SK-N-SH (cell line): ENCODE results near the gene WFDC2. TPM values are rescaled to one million over a fixed set of nuclear protein-coding genes. Genes with fewer than 3 reads are reported as not detected.
A peak's percentile ranks its signal among the peaks of the same experiment; 100 is the strongest.

Experiments
- CTCF ChIA-PET: fragments of 300-600, 350-600 bp; formaldehyde crosslinking; extraction: SDS; loops from one replicate; lab custom pipeline; 2021; lab: Yijun Ruan, JAX
- POLR2A ChIA-PET: fragments of 350-600 bp; sonication (Branson Sonifier 250); formaldehyde crosslinking; extraction: SDS; loops from one replicate; lab custom pipeline; 2020; ENCODE audit warnings: antibody characterized with exemption, inconsistent platforms; lab: Yijun Ruan, JAX
- DNase-seq: peaks from one replicate; pipeline ENCODE4 v3.0.0; 2012
- H2AFZ ChIP-seq: fragments of 200-600 bp; sonication (generic); 2 replicates; pipeline ENCODE4 v1.8.1; 2016; ENCODE audit warnings: antibody characterized with exemption, mild to moderate bottlenecking, low read depth
- H3F3A ChIP-seq: fragments of 200-600 bp; sonication (generic); replicated peaks from 2 replicates; pipeline ENCODE3; 2016; ENCODE audit warnings: antibody characterized with exemption, mild to moderate bottlenecking; ENCODE audit not compliant: insufficient read depth
- H3K27ac ChIP-seq, 2 experiments: fragments of 200-500 bp in 1 of 2; fragments of 200-600 bp in 1 of 2; sonication (Bioruptor generic) in 1 of 2; sonication (generic), shearing (Covaris generic) in 1 of 2; 2 replicates each; pipeline versions ENCODE4 v1.5.1 to v1.6.1; 2014 to 2016; ENCODE audit warnings: low read depth in 2 of 2, inconsistent platforms in 1 of 2, low read length in 1 of 2, mild to moderate bottlenecking in 1 of 2, mixed read lengths in 1 of 2
- H3K27me3 ChIP-seq: fragments of 200-600 bp; sonication (generic), shearing (Covaris generic); 2 replicates; pipeline ENCODE4 v1.6.1; 2016; ENCODE audit warnings: mixed run types; ENCODE audit not compliant: insufficient read depth
- H3K36me3 ChIP-seq, 2 experiments: fragments of 200-500 bp in 1 of 2; fragments of 200-600 bp in 1 of 2; sonication (Bioruptor generic) in 1 of 2; sonication (generic) in 1 of 2; replicated peaks in 1 of 2; 2 replicates each; pipeline versions ENCODE3 to v1.5.1; 2014 to 2016; ENCODE audit warnings: low read length in 1 of 2, mild to moderate bottlenecking in 1 of 2; ENCODE audit not compliant: insufficient read depth in 2 of 2, control insufficient read depth in 1 of 2
- H3K4me1 ChIP-seq, 2 experiments: fragments of 200-500 bp in 1 of 2; fragments of 200-600 bp in 1 of 2; sonication (Bioruptor generic) in 1 of 2; sonication (generic), shearing (Covaris generic) in 1 of 2; 2 replicates each; pipeline versions ENCODE4 v1.5.1 to v1.6.1; 2014 to 2016; ENCODE audit warnings: low read depth in 1 of 2, low read length in 1 of 2, mixed run types in 1 of 2; ENCODE audit not compliant: insufficient read depth in 2 of 2, control insufficient read depth in 1 of 2
- H3K4me2 ChIP-seq: fragments of 200-600 bp; sonication (generic), shearing (Covaris generic); 2 replicates; pipeline ENCODE4 v1.6.1; 2017; ENCODE audit warnings: mixed run types
- H3K4me3 ChIP-seq, 2 experiments: fragments of 200-500 bp in 1 of 2; fragments of 200-600 bp in 1 of 2; sonication (Bioruptor generic) in 1 of 2; sonication (generic), shearing (Covaris generic) in 1 of 2; 2 replicates each; pipeline versions ENCODE4 v1.5.1 to v1.8.1; 2014 to 2016; ENCODE audit warnings: low read depth in 2 of 2, inconsistent platforms in 1 of 2, low read length in 1 of 2, mild to moderate bottlenecking in 1 of 2, mixed read lengths in 1 of 2, moderate library complexity in 1 of 2
- H3K79me2 ChIP-seq: fragments of 200-600 bp; sonication (generic); 2 replicates; pipeline ENCODE4 v1.8.1; 2017; ENCODE audit warnings: mild to moderate bottlenecking; ENCODE audit not compliant: insufficient read depth
- H3K9ac ChIP-seq: fragments of 200-600 bp; sonication (generic); 2 replicates; pipeline ENCODE4 v1.6.1; 2017; ENCODE audit warnings: mixed run types
- H3K9me2 ChIP-seq: fragments of 200-600 bp; sonication (generic); 2 replicates; pipeline ENCODE4 v1.6.1; 2017; ENCODE audit warnings: mixed run types
- H3K9me3 ChIP-seq: fragments of 200-600 bp; sonication (generic); 2 replicates; pipeline ENCODE4 v1.6.1; 2017; ENCODE audit warnings: mixed run types, mild to moderate bottlenecking, moderate library complexity
- H4K20me1 ChIP-seq: fragments of 200-600 bp; sonication (generic); 2 replicates; pipeline ENCODE4 v1.6.1; 2017; ENCODE audit warnings: mild to moderate bottlenecking, mixed run types; ENCODE audit not compliant: insufficient read depth
- ELF1 ChIP-seq: IDR thresholded peaks from 2 replicates; pipeline ENCODE4 v1.4.0; 2012
- EP300 ChIP-seq, 2 experiments: IDR thresholded peaks; 2 replicates each; pipeline versions ENCODE4 v1.4.0 to v1.6.1; 2012; ENCODE audit warnings: borderline replicate concordance in 1 of 2, low read depth in 1 of 2, low read length in 1 of 2
- EZH2phosphoT487 ChIP-seq: fragments of 200-600 bp; sonication (generic); IDR thresholded peaks from 2 replicates; pipeline ENCODE4 v1.6.1; 2017; ENCODE audit warnings: low read depth, mixed run types, mild to moderate bottlenecking, antibody characterized with exemption, moderate library complexity, borderline replicate concordance
- FOXJ3 ChIP-seq: sonication (generic); formaldehyde crosslinking; IDR thresholded peaks from 2 replicates; pipeline ENCODE4 v1.5.1; 2020; ENCODE audit warnings: mild to moderate bottlenecking, missing genetic modification reagents
- FOXM1 ChIP-seq: IDR thresholded peaks from 2 replicates; pipeline ENCODE4 v1.4.0; 2012; ENCODE audit warnings: low read depth, mild to moderate bottlenecking
- GATA2 ChIP-seq: sonication (generic); formaldehyde crosslinking; IDR thresholded peaks from 2 replicates; pipeline ENCODE4 v1.5.0; 2020; ENCODE audit warnings: mild to moderate bottlenecking, missing genetic modification reagents
- JUND ChIP-seq: IDR thresholded peaks from 2 replicates; pipeline ENCODE4 v1.4.0; 2012
- NFIC ChIP-seq: IDR thresholded peaks from 2 replicates; pipeline ENCODE4 v1.4.0; 2012; ENCODE audit warnings: borderline replicate concordance
- NRF1 ChIP-seq: IDR thresholded peaks from 2 replicates; pipeline ENCODE4 v1.6.1; 2012; ENCODE audit warnings: low read depth, mild to moderate bottlenecking, low read length
- POLR2AphosphoS5 ChIP-seq: IDR thresholded peaks from 2 replicates; pipeline ENCODE4 v1.6.1; 2012; ENCODE audit warnings: low read depth, low read length
- RAD21 ChIP-seq: IDR thresholded peaks from 2 replicates; pipeline ENCODE4 v1.6.1; 2012; ENCODE audit warnings: mild to moderate bottlenecking, low read length
- RCOR1 ChIP-seq: fragments of 150-350 bp; IDR thresholded peaks from 2 replicates; pipeline ENCODE4 v1.6.1; 2017; ENCODE audit warnings: antibody characterized with exemption, low read length
- RFX5 ChIP-seq: IDR thresholded peaks from 2 replicates; pipeline ENCODE4 v1.6.1; 2012; ENCODE audit warnings: mild to moderate bottlenecking, improper control_type of control experiment, low read length
- SMC3 ChIP-seq: IDR thresholded peaks from 2 replicates; pipeline ENCODE4 v1.6.1; 2012; ENCODE audit warnings: low read depth, low read length, improper control_type of control experiment
- TAF1 ChIP-seq: IDR thresholded peaks from 2 replicates; pipeline ENCODE4 v1.6.1; 2012; ENCODE audit warnings: low read depth, mild to moderate bottlenecking, low read length, moderate library complexity, borderline replicate concordance
- YY1 ChIP-seq: IDR thresholded peaks from 2 replicates; pipeline ENCODE4 v1.4.0; 2012; ENCODE audit warnings: low read depth, mild to moderate bottlenecking
- WGBS: methylation state at CpG from one replicate; pipeline ENCODE4 v1.1.6; 2017; ENCODE audit warnings: low lambda C conversion rate; 5-methylcytosine and 5-hydroxymethylcytosine counted together
- polyA plus RNA-seq, 3 experiments: library from polyadenylated mRNA; depleted of rRNA; stranded (reverse); fragments of >200 nt; gene quantifications; 2 replicates each; pipeline ENCODE4 v1.2.3, GENCODE V29; 2012
- TF ChIP-seq, protein P1 (sequence below): fragments of 150-350 bp; IDR thresholded peaks from 2 replicates; pipeline ENCODE4 v1.6.1; 2017; ENCODE audit warnings: antibody characterized with exemption, low read length, low read depth, borderline replicate concordance
- TF ChIP-seq, protein P2 (sequence below): IDR thresholded peaks from 2 replicates; pipeline ENCODE4 v1.4.0; 2012; ENCODE audit warnings: low read depth, borderline replicate concordance
- TF ChIP-seq, protein P3 (sequence below): IDR thresholded peaks from 2 replicates; pipeline ENCODE4 v1.6.1; 2012; ENCODE audit warnings: mild to moderate bottlenecking, low read depth, low read length, moderate library complexity
- TF ChIP-seq, protein P4 (sequence below): fragments of 150-350 bp; IDR thresholded peaks from 2 replicates; pipeline ENCODE4 v1.6.1; 2016; ENCODE audit warnings: mild to moderate bottlenecking, low read depth, low read length
- TF ChIP-seq, protein P5 (sequence below): fragments of 200-600 bp; sonication (generic); IDR thresholded peaks from 2 replicates; pipeline ENCODE4 v1.6.1; 2017; ENCODE audit warnings: antibody characterized with exemption, mild to moderate bottlenecking, moderate library complexity

Gene WFDC2
- polyA plus RNA-seq, 1 of the 3 experiments (the other 2 are of a cell fraction), result 0.21 TPM

DNA sequence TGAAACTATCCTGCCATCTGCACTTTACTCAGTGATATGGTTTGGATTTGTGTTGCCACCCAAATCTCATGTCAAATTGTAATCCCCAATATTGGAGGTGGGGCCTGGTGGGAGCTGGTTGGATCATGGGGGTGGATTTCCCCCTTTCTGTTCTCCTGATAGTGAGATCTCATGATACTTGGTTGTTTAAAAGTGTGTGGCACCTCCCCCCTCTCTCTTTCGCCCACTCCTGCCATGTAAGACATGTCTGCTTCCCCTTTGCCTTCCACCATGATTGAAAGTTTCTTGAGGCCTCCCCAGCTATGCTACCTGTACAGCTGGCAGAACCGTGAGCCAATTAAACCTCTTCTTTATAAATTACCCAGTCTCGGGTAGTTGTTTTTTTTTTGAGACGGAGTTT, 35.6 kb upstream of the WFDC2 start (continued):
- TF ChIP-seq, protein P1, sequence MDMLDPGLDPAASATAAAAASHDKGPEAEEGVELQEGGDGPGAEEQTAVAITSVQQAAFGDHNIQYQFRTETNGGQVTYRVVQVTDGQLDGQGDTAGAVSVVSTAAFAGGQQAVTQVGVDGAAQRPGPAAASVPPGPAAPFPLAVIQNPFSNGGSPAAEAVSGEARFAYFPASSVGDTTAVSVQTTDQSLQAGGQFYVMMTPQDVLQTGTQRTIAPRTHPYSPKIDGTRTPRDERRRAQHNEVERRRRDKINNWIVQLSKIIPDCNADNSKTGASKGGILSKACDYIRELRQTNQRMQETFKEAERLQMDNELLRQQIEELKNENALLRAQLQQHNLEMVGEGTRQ, result no peak

DNA sequence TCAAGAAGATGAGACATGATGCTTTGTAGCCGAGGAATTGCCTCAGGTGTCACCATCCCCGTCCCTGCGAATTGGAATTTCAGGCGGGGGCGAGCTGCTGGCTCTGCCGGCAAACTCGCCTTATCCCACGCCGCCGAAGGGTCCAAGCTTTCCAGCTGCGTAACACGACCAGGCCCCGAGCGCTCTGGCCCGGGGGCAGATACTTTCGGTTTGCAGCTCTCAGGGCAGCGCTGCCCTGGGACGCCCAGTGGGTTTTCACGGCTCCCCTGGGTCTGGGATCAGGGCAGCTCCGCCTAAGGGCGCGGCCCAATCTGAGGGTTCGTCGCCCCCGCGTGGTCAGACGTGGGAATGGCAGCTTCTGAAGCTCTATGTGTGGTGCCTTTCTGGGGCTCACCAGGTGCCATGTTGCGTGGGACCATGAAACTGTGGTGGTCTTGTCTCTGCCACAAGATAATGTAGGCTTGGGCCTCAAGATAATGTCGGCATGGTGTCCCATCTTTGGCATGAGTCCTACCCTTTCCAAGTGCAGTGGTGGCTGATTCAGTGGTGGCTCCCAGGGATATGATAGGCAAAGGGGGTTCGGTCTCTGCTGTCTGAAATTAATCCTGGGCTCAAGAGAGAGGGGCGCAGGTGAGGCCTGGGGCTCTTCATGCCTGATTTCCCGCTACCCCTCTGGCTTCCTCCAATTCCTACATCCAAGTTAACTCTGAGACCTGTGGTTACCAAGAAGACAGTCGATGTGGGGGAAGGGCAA, 32.6 kb upstream of the WFDC2 start:
- Histone ChIP-seq H3F3A (no peaks in the 10 kb centered on the region), H3K27me3 (no peaks in the 10 kb centered on the region), H3K27ac (peak overlapping the region; percentile 13 to 14; a peak in 2 of 4 replicates), H3K9me3 (no peaks in the 10 kb centered on the region), H3K4me1 (peaks cover 0 to 3% of the 10 kb centered on the region in 2 experiments; a peak in 2 of 4 replicates), H3K79me2 (no peaks in the 10 kb centered on the region), H4K20me1 (no peaks in the 10 kb centered on the region), H3K9ac (peak overlapping the region; percentile 71), H3K9me2 (no peaks in the 10 kb centered on the region), H3K4me2 (peak overlapping the region; percentile 78), H2AFZ (peak overlapping the region; percentile 77; the same call in 1 of the 2 replicates), H3K36me3 (no peaks in the 10 kb centered on the region), H3K4me3 (peak overlapping the region; percentile 63 to 74)
- DNase-seq, result peak; percentile 87
- POLR2A ChIA-PET, result interaction anchor here (0.8 to 2.2 kb wide), 6 partner anchors 16 to 118 kb away, joined by 3 to 21 read pairs (median 5); partner anchors contain the start of genes PIGT and SYS1
- WGBS, result 6% methylated on average over 23 of the region's 33 CpGs
- CTCF ChIA-PET, result interaction anchor here (0.7 to 4.7 kb wide), 51 partner anchors 9 to 334 kb away, joined by 3 to 143 read pairs (median 6); partner anchors contain the start of genes MATN4, PIGT, SDC4 and SYS1
- TF ChIP-seq JUND (no peak), RFX5 (no peak), SMC3 (peak; percentile 93), TAF1 (peak; percentile 49; the same call in 1 of the 2 replicates), FOXM1 (no peak), NFIC (no peak), GATA2 (no peak), YY1 (no peak), ELF1 (no peak), POLR2AphosphoS5 (no peak), EP300 (IDR thresholded peaks at IDR 0.05; ENCODE audit: borderline replicate concordance in 1 of 2, low read depth in 1 of 2, low read length in 1 of 2) (no peak), NRF1 (peak; percentile 14; the same call in 1 of the 2 replicates), RAD21 (peak; percentile 92), RCOR1 (0 out of 2 replicates have a peak, but pooled peaks have one; percentile 11), FOXJ3 (CRISPR knock-in tag) (0 out of 2 replicates have a peak, but pooled peaks have one; percentile 27), EZH2phosphoT487 (no peak)
- TF ChIP-seq, protein P2, sequence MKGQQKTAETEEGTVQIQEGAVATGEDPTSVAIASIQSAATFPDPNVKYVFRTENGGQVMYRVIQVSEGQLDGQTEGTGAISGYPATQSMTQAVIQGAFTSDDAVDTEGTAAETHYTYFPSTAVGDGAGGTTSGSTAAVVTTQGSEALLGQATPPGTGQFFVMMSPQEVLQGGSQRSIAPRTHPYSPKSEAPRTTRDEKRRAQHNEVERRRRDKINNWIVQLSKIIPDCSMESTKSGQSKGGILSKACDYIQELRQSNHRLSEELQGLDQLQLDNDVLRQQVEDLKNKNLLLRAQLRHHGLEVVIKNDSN, result no peak
- TF ChIP-seq, protein P3, sequence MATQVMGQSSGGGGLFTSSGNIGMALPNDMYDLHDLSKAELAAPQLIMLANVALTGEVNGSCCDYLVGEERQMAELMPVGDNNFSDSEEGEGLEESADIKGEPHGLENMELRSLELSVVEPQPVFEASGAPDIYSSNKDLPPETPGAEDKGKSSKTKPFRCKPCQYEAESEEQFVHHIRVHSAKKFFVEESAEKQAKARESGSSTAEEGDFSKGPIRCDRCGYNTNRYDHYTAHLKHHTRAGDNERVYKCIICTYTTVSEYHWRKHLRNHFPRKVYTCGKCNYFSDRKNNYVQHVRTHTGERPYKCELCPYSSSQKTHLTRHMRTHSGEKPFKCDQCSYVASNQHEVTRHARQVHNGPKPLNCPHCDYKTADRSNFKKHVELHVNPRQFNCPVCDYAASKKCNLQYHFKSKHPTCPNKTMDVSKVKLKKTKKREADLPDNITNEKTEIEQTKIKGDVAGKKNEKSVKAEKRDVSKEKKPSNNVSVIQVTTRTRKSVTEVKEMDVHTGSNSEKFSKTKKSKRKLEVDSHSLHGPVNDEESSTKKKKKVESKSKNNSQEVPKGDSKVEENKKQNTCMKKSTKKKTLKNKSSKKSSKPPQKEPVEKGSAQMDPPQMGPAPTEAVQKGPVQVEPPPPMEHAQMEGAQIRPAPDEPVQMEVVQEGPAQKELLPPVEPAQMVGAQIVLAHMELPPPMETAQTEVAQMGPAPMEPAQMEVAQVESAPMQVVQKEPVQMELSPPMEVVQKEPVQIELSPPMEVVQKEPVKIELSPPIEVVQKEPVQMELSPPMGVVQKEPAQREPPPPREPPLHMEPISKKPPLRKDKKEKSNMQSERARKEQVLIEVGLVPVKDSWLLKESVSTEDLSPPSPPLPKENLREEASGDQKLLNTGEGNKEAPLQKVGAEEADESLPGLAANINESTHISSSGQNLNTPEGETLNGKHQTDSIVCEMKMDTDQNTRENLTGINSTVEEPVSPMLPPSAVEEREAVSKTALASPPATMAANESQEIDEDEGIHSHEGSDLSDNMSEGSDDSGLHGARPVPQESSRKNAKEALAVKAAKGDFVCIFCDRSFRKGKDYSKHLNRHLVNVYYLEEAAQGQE, result no peak
- TF ChIP-seq, protein P4, sequence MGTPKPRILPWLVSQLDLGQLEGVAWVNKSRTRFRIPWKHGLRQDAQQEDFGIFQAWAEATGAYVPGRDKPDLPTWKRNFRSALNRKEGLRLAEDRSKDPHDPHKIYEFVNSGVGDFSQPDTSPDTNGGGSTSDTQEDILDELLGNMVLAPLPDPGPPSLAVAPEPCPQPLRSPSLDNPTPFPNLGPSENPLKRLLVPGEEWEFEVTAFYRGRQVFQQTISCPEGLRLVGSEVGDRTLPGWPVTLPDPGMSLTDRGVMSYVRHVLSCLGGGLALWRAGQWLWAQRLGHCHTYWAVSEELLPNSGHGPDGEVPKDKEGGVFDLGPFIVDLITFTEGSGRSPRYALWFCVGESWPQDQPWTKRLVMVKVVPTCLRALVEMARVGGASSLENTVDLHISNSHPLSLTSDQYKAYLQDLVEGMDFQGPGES, result no peak
- TF ChIP-seq, protein P5, sequence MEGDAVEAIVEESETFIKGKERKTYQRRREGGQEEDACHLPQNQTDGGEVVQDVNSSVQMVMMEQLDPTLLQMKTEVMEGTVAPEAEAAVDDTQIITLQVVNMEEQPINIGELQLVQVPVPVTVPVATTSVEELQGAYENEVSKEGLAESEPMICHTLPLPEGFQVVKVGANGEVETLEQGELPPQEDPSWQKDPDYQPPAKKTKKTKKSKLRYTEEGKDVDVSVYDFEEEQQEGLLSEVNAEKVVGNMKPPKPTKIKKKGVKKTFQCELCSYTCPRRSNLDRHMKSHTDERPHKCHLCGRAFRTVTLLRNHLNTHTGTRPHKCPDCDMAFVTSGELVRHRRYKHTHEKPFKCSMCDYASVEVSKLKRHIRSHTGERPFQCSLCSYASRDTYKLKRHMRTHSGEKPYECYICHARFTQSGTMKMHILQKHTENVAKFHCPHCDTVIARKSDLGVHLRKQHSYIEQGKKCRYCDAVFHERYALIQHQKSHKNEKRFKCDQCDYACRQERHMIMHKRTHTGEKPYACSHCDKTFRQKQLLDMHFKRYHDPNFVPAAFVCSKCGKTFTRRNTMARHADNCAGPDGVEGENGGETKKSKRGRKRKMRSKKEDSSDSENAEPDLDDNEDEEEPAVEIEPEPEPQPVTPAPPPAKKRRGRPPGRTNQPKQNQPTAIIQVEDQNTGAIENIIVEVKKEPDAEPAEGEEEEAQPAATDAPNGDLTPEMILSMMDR, result peak; percentile 93
